ENCODE results near the gene BCLAF3.
A peak's percentile ranks its signal among the peaks of the same experiment; 100 is the strongest.

The BCLAF3 gene

GRCh38 chrX:19968276-19968675 is 22.6 kb downstream of the BCLAF3 start:
- peak in 3 of 51 donors; percentile 1 to 2 (median 1) for DNase-seq

- no peak for DNase-seq
Observed at GRCh38 chrX:19966056-19966455, 24.8 kb downstream of the BCLAF3 start.

GRCh38 chrX:19964017-19964710 is 26.7 kb downstream of the BCLAF3 start:
- no peak for DNase-seq

GRCh38 chrX:19960913-19961312 is 29.9 kb downstream of the BCLAF3 start:
- DNase-seq: no peak

GRCh38 chrX:19958552-19959486 is 32.0 kb downstream of the BCLAF3 start:
- no peak for DNase-seq

- DNase-seq: peak in 1 of 51 donors; percentile 0
Observed at GRCh38 chrX:19956923-19957322, 33.9 kb downstream of the BCLAF3 start.

GRCh38 chrX:19956306-19956705 is 34.6 kb downstream of the BCLAF3 start:
- no peak for DNase-seq

- no peak for DNase-seq
Observed at GRCh38 chrX:19955306-19955705, 35.6 kb downstream of the BCLAF3 start.

- no peak for DNase-seq
Observed at GRCh38 chrX:19954335-19955096, 36.3 kb downstream of the BCLAF3 start.

GRCh38 chrX:19953145-19953544 is 37.7 kb downstream of the BCLAF3 start:
- DNase-seq: no peak

GRCh38 chrX:19949340-19949739 is 41.5 kb downstream of the BCLAF3 start:
- DNase-seq: no peak

- no peak for DNase-seq
Observed at GRCh38 chrX:19947612-19948011, 43.2 kb downstream of the BCLAF3 start.

Measured in hypothalamus (tissue), 51 donors.